ENCODE data around the gene KRTAP12-4. TPM values are rescaled to one million over a fixed set of nuclear protein-coding genes. Genes with fewer than 3 reads are reported as not detected.
"Not testable (repeated sequence)": the region's sequence is repeated elsewhere in the genome, so short reads cannot be mapped to it uniquely, and the experiment has no call there.

The KRTAP12-4 gene
- total RNA-seq, 1 donor from 2014 or later = not detected

DNA sequence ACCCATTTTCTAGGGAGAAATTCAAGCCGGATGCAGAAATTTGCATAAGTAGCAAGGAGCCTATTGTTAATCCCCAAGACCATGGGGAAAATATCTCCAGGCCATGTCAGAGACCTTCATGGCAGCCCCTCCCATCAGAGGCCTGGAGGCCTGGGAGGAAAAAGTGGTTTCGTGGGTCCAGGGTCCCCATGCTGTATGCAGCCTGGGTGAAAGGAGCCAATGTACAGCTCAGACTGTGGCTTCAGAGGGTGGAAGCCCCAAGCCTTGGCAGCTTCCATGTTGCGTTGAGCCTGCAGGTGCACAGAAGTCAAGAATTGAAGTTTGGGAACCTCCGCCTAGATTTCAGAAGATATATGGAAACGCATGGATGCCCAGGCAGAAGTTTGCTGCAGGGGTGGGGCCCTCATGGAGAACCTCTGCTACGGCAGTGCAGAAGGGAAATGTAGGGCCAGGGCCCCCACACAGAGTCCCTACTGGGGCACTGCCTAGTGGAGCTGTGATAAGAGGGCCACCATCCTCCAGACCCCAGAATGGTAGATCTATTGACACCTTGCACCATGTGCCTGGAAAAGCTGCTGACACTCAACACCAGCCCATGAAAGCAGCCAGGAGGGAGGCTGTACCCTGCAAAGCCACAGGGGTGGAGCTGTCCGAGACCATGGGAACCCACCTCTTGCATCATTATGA lies 44.2 kb downstream of the KRTAP12-4 start:
- DNase-seq = not testable (repeated sequence)

GRCh38 chr21:44609193-44609592 lies 45.3 kb downstream of the KRTAP12-4 start:
- no peak for DNase-seq

- no peak for DNase-seq
These were observed 48.0 kb downstream of the KRTAP12-4 start for GRCh38 chr21:44606495-44606894.

Small RNA genes within 50 kb of the gene (small RNA-seq; reads per million reads assigned to genes)
- gene KRTAP12-6P = not detected

Other genes with a start within 250 kb of the KRTAP12-4 start
- gene LRRC3, start 199.1 kb downstream of the KRTAP12-4 start, total RNA-seq = 4.8 TPM
- not detected for gene KRTAP10-1, start 114.5 kb downstream of the KRTAP12-4 start, total RNA-seq
- gene KRTAP10-2, start 103.2 kb downstream of the KRTAP12-4 start, total RNA-seq = not detected
- not detected for gene KRTAP10-3, start 95.9 kb downstream of the KRTAP12-4 start, total RNA-seq
- not detected for gene KRTAP10-4, start 80.9 kb downstream of the KRTAP12-4 start, total RNA-seq
- gene KRTAP10-5, start 74.1 kb downstream of the KRTAP12-4 start, total RNA-seq = not detected
- gene KRTAP10-6, start 62.2 kb downstream of the KRTAP12-4 start, total RNA-seq = not detected
- not detected for gene KRTAP10-7, start 54.1 kb downstream of the KRTAP12-4 start, total RNA-seq
- gene KRTAP10-8, start 42.6 kb downstream of the KRTAP12-4 start, total RNA-seq = not detected
- not detected for gene KRTAP10-9, start 27.6 kb downstream of the KRTAP12-4 start, total RNA-seq
- not detected for gene KRTAP10-10, start 17.3 kb downstream of the KRTAP12-4 start, total RNA-seq
- gene KRTAP10-11, start 8.2 kb downstream of the KRTAP12-4 start, total RNA-seq = not detected
- not detected for gene KRTAP12-3, start 3.3 kb upstream of the KRTAP12-4 start, total RNA-seq
- not detected for gene KRTAP12-2, start 12.3 kb upstream of the KRTAP12-4 start, total RNA-seq
- not detected for gene KRTAP12-1, start 27.5 kb upstream of the KRTAP12-4 start, total RNA-seq
- not detected for gene KRTAP10-12, start 42.5 kb upstream of the KRTAP12-4 start, total RNA-seq
- gene TSPEAR, start 56.9 kb upstream of the KRTAP12-4 start, total RNA-seq = not detected
- gene UBE2G2, start 147.2 kb upstream of the KRTAP12-4 start, total RNA-seq = 61.8 TPM
- 46.3 TPM for gene SUMO3, start 163.4 kb upstream of the KRTAP12-4 start, total RNA-seq
- gene PTTG1IP, start 219.0 kb upstream of the KRTAP12-4 start, total RNA-seq = 82.4 TPM

All from occipital lobe (tissue), 3 donors.